GM03348 (cell line): ENCODE results near the gene CLN5.

Experiments
- DNase-seq: peaks from one replicate; pipeline ENCODE4 v3.0.0; 2012; ENCODE audit warnings: low spot score

CLN5 gene

DNA sequence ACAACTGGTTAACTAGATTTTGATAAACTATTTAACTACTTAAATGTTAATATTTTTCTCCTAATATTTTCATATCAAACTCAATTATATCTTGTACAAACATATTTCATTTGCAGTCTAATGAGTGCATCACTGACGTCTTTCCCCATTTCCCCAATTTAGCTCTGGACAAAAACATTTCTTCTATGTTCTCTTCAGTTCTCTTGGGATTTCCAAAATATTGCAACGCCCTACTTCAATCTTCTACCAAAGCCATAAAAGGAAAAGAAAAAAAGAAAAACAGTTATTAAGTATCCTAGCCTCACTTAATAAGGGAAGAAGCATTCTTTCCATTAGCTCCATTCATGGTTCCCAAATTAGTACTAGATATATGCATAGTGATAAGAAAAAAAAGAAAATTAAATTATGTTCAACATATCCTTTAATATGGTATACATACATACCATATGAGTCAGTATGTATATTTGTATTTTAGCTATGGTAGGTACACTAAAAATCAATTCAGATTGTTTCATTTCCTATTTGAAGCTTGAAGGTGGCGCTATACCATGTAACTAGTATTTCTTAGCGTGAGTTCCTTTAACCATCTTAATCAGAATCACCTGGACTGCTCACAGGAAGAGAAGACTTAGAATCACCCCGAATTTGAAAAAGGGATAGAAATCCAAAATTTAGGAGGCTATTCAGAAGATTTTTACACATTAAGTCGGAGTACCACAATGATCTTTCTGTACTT lies 25.2 kb downstream of the CLN5 start:
- no peak for DNase-seq

DNA sequence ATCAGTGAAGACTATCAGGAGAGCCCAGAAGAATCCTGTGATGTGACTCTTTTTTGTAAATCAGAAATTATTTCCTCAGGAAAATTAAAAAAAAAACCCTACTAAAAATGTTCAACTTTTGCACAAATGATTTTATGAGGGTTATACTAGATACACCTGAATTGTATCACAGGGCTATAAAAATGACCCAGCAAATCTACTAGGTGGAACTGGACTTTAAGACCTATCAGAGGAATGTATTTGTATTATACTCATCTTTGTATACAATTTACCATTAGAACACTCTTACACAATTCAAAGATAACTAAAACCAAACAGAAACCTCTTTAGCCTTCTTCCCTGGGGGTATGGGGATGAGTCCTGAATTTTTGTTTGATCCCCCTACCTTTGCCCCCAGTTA lies 27.9 kb downstream of the CLN5 start:
- DNase-seq, result no peak

DNA sequence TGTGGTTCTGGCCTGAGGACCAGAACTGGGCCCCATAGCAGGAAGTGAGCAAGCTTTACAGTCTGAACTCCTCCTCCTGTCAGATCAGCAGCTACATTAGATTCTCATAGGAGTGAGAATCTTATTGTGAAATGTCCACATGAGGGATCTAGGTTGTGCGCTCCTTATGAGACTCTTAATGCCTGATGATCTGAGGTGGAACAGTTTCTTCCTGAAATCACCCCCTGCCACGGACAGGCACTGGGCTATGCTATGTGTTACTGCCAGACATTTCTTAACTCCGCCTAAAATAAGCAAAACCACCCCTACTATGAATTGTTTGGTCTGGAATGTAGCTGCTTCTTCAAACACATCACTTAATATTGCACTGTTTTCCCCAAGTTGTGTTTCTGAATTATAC lies 30.5 kb downstream of the CLN5 start:
- peak; percentile 49 for DNase-seq

DNA sequence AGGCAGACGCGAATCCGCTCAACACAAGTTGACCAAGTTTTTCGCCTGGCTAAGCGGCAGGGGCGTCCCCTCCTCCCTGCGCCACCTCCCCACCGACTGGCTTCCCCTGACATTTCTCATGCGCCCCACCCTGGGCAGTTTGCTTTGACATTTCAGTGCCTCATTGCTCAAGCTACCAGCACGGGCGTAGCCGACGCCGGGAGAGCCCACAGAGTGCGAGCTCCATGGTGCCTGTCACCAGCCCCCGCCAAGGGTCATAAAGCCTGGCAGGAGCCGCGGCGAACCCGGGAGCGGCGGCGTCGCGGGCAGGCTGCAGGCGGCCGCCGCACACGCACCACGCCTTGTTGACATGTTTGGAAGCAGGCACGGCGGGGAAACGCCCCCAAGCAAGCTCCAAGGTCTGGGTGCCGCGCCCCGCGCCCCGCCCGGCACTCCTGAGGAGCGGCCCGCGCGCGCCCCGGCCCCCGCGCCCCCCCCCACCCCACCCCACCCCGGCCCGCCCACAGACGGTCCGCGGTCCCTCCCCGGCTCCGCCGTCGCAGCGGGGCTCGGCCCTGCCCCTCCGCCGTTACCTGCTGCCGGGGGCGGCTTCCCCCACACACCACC lies 34.5 kb downstream of the CLN5 start:
- peak; percentile 89 for DNase-seq

DNA sequence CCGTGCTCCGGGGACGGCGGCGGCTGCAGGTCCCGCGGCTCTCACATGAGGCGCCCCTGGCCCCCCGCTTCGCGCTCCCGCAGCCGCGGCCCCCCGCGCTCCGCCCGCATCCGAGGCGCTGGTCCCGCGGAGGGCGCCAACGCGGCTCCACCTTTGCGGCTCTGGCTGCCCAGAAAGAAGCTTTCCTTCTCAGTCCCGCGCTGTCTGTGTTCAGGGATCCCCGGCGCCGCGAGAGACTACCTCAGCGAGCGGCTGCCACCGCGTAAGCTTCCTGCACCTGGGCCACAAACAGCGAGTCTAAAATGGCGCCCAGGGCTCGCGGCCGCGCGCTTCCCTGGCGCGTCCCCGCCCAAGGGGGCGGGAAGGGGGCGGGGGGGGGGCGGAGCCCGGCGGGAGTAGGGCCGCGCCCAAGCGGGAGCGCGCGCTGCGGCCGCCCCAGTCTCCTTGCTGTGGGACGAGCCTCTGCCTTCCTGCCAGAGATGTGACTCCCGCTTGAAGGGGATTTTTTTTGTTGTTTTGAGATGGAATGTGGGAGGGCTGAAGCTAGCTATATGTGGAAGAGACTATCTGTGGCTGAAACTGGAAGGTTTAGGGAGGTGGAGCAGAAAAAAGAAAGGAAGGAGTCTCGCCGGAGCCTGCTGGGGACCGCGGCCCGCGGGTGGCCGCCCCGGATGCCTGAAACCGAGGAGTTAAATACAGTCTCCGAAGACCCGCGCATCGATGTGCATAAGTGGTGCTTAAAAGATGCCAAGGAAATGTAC lies 35.2 kb downstream of the CLN5 start, which contains the start of gene FBXL3:
Gene FBXL3, minus strand, starts transcription at position 299 of the 761 bp plus-strand sequence. CDS start 5,299 bp downstream, outside the sequence.
- DNase-seq, result peak; percentile 98

- DNase-seq, result no peak
Observed at GRCh38 chr13:77028202-77028601, 36.3 kb downstream of the CLN5 start.

- DNase-seq, result no peak
Observed at GRCh38 chr13:77029436-77029835, 37.6 kb downstream of the CLN5 start.

DNA sequence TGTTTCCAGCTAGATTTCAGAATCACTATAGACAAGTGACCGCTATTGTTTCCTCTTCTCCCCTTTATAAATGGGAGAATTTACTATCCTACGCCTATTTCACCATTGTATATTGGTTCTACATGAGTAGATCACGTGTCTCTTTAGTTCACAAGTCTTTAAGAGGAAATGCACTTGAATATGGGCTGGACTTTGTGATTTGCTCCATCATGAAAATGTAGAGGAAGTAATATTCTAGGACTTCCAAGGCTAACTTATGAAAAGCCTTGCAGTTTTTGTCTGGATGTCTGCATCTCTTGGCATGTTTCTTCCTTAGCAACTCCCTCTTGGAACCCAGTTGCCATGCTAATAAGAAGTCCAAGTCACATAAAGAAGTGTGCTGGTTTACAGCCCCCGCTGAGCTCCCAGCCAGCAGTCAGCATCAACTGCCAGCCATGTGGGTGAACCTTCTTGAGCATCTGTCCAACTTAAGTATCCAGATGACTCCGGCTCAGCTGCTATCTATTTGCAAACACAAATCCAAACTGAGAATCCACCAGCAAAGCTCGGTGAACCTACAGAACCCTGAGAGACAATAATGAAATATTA lies 39.9 kb downstream of the CLN5 start:
- DNase-seq, result no peak

GRCh38 chr13:77033717-77034302 lies 41.9 kb downstream of the CLN5 start:
- no peak for DNase-seq

DNA sequence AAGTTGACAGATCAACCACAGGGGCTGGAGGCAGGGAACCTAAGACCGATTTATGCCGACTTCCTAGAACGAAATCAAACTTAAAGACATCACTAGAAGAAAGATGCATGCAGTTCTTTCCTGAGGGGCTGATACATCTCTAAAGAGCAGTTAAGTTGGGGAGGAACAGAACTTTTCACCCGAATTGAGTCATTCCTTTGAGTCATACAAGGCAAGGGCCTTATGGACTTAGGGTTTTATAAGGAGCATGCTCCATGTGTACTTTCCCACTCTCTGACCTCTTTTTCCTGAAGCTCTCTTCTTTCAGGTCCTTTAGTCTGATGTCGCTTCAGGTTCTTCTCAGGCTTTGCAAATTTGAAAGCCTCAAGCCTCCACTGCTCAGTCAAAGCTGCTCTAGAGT lies 43.0 kb downstream of the CLN5 start:
- DNase-seq, result no peak

- no peak for DNase-seq
Observed at GRCh38 chr13:77036279-77036678, 44.4 kb downstream of the CLN5 start.

- no peak for DNase-seq
Observed at GRCh38 chr13:77038907-77039480, 47.1 kb downstream of the CLN5 start.

DNA sequence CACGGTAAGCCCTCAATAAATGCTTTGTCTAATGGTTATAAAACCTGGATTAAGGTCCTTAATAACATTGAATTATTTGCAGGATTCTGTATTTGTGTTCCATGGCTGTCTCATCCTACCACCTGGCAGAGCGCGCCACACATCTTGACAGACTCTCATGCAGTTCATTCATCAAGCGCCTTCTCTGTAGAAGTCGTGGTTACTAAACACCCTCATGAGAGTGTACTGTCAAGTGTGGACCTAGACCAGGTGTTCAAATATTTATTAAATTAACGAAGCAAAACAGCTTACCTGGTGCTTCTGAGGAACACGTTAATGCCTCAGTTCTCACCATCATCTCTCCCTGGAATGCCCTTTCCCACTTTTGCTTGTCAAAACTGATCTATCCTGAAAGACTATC lies 48.2 kb downstream of the CLN5 start:
- no peak for DNase-seq

- no peak for DNase-seq
Observed at GRCh38 chr13:77040835-77041234, 49.0 kb downstream of the CLN5 start.

DNA sequence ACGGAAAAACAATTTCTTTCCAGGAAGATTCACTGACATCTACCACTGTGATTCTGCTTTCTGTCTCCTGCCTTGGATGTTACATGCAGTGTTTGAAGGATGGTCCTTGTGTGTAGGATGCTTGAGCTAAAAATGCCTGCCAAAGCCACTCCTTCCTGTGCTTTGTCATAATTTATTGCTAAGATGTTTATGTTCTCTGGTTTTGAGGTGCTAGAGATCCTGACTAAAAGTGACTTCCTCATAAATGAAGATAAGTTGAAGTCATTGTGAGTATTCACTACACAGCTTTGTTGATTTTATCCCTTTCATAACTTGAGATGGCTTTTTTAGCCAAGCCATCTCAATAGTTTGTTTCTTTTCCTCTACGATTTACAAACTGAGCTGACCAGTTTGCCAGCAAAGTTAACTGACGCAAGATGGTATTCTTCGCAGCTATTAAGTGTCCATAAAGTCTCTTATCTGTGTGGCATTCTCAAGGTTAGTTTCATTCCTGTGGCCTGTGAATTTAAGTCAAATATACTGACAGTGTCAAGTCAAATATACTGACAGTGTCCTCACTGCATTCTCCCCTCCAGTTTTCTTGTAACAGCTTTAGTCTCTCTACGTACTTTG lies 50.8 kb downstream of the CLN5 start:
- DNase-seq, result no peak

- no peak for DNase-seq
Observed at GRCh38 chr13:77047649-77048343, 55.9 kb downstream of the CLN5 start.

DNA sequence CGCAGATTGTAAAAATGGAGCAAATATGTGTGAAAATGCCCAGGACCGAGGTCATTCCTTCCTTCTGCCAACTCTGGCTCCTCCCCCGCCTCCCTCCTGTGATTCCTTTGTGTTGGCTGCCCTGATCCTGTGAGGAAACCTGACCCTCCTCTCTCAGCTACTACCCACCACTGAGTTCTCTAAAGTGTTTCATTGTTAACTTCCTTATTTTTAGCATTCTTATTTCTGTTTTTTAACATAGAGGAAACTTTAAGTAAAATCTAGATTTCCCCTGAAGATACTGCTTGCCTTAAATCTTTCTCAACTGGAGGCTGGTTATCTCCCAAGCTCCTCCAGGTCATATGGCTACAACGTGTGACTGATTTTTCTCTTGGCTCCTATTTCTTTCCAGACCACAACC lies 56.8 kb downstream of the CLN5 start:
- DNase-seq, result no peak

GRCh38 chr13:77053192-77053591 lies 61.3 kb downstream of the CLN5 start:
- DNase-seq, result no peak
